HG02763 (cell line): Measurements from ENCODE around the gene TCN2.
"Not testable (repeated sequence)": the region's sequence is repeated elsewhere in the genome, so short reads cannot be mapped to it uniquely, and the experiment has no call there.

Experiments used
- ATAC-seq: cut with Tn5 transposase; IDR thresholded peaks from one replicate; pipeline ENCODE4 v1.9.1; 2021; ENCODE audit warnings: mild to moderate bottlenecking, moderate library complexity; ENCODE audit not compliant: unreplicated experiment

TCN2 gene

DNA sequence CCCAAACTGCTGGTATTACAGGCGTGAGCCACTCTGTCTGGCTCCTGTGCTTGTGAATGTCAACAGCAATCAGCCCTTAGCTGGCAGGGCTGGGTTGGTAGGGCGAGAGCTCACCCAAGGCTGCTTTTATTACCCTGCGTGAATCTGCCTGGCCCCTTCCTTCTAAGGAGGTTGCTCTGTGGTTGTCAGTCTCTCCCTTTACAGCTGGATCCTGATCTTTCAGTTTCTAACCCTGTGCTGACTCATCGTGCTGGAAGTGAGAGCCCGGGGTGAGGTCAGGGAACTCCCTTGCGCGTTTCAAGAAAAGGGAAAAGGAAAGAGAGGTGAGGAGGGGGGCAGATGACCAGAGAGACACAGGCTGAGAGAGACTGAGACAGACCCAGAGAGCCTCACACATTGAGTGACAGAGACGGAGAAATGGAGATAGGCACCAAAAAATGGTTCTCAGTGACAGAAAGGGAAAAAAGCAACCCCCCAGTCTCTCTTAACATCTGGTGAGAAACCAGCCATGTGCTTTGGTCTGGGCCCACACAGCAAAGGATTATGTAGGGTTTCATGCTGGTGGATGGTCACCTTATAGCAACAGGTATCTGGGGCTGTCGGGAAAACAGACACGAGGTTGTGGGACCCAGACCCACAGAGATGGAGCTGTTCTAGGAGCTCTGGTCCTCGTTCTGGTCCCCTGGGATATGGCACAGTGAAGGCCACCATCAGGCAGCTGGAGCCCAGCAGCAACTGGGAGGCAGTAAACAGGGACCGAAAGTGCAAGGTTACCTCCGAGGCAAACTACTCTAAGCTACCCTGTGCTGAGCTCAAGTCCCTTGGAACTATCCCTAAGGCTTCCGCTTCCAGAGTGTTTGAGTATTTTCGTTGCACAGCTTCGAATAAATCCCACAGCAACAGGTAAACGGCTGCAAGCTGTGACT lies 2.5 kb downstream of the TCN2 start:
- ATAC-seq: no peak

DNA sequence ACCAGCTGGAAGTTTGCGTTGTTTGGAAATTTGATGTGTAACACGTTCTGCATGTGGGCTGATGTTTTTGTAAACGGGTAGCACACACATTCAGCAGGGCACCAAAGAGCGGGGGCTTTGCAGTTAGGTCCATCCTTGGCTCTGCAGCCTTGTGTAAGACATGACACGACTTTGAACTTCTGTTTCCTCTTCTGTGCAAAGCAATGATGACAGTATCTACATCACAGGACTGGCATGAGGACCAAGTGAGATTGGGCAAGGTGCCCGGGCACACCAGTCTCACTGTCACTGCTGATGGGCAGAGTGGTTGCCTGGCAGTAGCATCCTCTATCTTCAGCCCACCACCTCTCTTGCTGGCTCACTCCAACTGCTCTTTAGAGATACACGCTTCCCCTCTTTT lies 3.3 kb downstream of the TCN2 start:
- ATAC-seq: no peak

DNA sequence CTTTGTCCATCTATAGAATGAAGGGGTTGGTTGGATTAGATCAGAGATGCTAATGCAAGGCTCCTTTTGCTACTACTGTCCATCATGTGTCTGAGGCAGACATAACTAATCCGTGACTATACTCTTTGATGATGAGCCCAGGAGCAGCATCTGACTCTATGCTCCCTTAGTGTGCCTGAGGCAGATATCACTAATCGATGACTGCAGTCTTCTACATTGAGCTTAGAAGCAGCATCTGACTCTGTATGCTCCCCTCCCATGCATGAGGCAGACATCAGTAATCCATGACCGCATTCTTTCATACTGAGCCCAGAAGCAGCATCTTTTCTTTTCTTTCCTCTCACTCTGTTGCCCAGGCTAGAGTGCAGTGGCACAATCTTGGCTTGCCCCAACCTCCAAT lies 4.2 kb downstream of the TCN2 start:
- ATAC-seq: no peak

DNA sequence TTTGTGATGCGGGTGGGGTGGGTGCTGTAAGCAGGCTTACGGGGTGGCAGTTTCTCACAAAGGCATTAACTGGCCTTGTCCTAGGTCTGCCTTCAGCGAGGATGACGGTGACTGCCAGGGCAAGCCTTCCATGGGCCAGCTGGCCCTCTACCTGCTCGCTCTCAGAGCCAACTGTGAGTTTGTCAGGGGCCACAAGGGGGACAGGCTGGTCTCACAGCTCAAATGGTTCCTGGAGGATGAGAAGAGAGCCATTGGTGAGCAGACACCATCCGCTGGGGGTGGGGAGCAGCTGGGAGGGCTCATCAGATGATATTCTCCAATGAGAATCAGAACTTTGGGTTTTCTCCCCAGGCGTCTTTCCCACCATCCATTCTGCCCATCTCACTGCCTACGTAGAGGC lies 5.8 kb downstream of the TCN2 start:
- ATAC-seq: no peak

DNA sequence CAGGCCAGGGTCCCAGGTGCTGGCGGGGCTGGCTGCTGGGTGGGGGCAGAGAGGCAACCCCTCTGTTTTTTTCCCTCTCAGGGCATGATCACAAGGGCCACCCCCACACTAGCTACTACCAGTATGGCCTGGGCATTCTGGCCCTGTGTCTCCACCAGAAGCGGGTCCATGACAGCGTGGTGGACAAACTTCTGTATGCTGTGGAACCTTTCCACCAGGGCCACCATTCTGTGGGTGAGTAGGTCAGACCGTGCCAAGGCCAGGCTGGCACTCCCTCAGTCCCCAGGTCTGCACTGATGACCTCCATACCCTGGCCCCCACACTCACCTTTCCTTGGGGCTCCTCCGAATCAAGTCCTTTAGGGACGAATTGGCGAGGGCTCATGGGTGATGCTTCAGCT lies 7.3 kb downstream of the TCN2 start:
- no peak for ATAC-seq

DNA sequence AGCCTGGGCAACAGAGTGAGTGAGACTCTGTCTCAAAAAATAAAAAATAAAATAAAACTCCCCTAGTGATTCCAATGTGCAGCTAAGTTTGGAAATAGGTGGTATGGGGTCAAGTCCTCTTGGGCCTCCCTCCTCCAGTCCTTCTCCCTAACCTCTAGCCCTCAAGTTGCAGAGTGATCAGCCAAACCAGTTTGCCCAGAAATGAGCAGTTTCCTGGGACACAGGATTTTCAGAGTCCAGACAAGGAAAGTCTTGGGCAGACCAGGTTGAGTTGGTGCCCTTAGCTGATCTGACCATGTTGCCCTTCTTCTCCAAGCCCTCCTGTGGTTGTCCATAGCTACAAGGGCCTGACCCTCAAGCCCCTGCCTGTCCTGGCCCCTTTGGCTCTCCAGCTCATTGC lies 7.9 kb downstream of the TCN2 start:
- ATAC-seq: no peak

DNA sequence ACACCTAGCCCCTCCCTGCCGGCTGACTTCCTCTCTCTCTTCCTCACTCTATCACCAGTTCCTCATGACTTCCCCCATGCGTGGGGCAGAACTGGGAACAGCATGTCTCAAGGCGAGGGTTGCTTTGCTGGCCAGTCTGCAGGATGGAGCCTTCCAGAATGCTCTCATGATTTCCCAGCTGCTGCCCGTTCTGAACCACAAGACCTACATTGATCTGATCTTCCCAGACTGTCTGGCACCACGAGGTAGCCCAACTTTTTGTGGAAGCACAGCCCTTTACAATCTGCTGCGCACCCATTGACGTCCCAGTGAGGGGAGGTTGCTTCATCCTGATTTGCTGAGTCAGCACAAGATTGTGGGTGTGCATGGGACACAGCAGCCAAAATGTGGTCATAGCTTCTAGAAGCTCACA lies 8.6 kb downstream of the TCN2 start:
- ATAC-seq: no peak

DNA sequence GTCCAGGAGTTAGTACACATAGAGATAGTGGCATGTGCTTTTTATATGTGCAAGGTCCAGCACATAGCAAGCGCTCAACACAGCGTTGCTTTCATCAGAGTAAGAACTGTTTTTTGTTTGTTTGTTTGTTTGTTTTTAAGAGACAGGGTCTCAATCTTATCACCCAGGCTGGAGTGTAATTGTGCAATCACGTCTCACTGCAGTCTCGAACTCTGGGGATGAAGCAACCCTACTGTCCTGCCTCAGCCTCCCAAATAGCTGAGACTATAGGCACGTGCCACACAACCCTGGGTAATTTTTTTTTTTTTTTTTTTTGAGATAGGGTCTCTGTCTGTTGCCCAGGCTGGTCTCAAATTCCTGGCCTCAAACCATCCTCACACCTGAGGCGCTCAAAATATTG lies 10.8 kb downstream of the TCN2 start:
- ATAC-seq: no peak

DNA sequence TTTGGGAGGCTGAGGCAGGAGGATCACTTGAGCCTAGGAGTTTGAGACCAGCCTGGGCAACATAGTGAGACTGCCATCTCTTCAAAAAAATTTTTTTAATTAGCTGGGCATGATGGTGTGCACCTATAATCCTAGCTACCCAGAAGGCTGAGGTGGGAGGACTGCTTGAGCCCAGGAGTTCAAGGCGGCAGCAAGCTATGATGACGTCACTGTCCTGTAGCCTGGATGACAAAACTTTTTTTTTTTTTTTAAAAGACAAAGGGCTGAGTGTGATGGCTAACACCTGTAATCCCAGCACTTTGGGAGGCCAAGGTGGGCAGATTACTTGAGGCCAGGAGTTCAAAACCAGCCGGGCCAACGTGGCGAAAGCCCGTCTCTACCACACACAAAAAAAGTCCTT lies 12.9 kb downstream of the TCN2 start:
- not testable (repeated sequence) for ATAC-seq

DNA sequence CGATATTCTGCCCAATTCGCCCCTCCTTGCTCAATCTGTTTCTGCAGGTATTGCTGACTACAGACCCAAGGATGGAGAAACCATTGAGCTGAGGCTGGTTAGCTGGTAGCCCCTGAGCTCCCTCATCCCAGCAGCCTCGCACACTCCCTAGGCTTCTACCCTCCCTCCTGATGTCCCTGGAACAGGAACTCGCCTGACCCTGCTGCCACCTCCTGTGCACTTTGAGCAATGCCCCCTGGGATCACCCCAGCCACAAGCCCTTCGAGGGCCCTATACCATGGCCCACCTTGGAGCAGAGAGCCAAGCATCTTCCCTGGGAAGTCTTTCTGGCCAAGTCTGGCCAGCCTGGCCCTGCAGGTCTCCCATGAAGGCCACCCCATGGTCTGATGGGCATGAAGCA lies 19.4 kb downstream of the TCN2 start:
- no peak for ATAC-seq

DNA sequence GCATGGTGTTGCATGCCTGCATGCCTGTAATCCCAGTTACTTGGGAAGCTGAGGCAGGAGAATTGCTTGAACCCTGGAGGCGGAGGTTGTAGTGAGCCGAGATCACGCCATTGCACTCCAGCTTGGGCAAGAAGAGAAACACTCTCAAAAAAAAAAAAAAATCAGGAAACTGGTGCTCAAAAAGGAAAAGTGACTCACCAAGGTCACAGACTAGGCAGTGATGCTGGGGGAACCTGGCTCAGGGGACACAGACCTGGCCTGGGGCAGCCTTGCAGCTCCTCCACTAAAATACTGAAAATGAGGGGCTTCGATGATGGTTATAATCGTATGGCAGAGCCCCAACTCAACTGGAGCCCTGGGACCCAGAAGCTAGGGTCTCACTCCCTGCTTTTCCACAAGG lies 20.5 kb downstream of the TCN2 start:
- ATAC-seq: no peak

DNA sequence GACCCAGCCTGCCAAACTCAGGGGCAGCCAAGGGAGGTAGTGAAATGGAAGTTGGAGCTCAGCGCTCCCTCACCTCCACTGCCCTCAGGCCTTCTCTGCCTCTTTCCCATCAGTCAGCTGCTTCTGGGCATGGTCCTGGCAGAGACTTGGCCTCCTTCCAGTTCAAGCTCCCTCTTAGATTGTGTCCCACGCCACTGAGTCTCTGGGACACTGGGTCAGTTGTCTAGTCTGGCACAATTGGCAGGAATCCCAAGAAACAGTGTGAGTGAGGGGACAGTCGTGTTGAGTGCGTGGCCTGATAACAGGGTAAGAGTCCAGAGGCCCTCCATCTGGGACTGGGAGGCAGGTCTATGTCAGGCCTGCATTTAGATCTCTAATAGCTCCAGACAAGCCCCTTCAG lies 21.5 kb downstream of the TCN2 start:
- no peak for ATAC-seq

DNA sequence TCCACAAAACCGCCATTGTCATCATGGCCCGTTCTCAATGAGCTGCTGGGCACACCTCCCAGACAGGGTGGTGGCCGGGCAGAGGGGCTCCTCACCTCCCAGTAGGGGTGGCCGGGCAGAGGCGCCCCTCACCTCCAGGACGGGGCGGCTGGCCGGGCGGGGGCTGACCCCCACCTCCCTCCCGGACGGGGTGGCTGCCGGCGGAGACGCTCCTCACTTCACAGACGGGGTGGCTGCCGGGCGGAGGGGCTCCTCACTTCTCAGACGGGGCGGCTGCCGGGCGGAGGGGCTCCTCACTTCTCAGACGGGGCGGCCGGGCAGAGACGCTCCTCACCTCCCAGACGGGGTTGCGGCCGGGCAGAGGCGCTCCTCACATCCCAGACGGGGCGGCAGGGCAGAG lies 24.5 kb downstream of the TCN2 start:
- ATAC-seq: not testable (repeated sequence)

DNA sequence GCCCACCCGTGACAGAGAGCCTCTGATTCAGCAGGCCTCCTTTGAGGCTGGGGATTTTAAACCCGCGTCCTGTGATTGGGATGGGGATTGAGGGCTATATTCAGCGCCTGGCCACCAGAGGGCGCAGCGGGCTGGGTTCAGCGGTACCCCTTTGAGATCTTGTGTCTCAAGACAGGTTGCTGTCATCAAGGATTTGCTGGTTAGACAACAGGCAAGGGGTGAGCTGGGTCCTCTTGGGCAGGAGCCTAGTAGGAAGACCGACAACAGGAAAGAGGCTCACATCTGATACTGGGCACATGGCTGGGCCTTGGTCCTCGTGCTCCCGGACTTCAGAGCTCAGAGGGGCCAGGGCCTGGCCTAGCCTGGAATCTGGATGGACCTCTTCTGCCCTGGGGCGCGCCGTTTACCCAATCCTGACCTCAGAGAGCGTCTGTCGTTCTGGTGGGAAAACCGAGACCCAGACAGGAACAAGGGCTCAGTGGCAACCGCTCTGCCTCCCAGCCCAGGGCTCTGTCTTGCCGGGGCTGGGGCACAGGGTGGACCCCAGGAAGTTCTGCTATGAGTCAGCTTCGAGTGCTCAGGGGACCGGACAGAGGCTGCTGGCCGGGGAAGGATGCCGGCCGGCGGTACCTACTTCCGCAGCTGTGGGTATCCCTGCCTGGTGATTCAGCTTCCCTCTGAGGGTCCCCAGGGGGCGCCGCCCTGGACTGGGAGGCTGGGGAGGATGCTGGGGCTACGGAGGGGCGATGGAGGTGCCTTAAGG lies 27.7 kb downstream of the TCN2 start:
- peak; percentile 55 for ATAC-seq

DNA sequence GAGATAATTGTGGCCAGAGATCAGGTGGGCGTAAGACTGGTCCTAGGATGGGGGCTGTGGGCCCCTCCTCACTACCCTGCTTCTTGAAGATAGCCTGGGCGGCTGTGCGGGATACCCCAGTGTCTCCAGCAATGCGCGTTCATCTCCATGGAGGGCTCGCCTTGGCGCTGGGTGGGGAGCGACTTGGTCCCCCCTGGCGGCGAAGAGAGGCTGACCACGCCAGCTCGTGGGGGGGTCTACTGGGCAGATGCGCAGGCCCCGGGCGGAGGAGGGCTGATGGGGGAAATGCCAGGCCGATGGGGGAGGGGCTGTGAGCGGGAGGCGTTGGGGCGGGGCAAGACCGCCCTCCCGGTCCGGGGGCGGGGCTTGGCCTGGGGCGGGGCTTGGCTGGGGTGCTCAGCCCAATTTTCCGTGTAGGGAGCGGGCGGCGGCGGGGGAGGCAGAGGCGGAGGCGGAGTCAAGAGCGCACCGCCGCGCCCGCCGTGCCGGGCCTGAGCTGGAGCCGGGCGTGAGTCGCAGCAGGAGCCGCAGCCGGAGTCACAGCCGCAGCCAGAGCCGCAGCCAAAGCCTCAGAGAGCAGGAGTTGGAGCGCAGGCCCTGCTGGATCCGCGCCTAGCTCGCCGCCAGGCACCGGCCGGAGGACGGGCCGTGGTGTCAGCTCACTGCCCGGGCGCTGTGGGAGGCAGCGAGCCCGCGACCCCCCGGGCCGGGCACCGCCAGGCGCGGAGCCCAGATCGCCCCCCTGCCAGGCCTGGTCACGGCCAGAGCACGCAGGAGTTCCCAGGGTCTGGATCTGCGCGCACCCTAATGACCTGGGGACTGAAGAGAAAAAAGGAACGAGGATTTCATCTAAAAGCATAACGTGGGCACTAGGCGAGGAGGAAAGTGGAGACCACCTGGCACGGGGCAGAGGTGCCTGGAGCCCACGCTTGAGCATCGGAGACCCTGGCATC lies 28.6 kb downstream of the TCN2 start, which contains the start of gene SLC35E4:
TSS of gene SLC35E4 (plus strand) at position 509 of the 953 bp plus-strand sequence. CDS start 670 bp downstream, outside the sequence.
- peak; percentile 66 for ATAC-seq

DNA sequence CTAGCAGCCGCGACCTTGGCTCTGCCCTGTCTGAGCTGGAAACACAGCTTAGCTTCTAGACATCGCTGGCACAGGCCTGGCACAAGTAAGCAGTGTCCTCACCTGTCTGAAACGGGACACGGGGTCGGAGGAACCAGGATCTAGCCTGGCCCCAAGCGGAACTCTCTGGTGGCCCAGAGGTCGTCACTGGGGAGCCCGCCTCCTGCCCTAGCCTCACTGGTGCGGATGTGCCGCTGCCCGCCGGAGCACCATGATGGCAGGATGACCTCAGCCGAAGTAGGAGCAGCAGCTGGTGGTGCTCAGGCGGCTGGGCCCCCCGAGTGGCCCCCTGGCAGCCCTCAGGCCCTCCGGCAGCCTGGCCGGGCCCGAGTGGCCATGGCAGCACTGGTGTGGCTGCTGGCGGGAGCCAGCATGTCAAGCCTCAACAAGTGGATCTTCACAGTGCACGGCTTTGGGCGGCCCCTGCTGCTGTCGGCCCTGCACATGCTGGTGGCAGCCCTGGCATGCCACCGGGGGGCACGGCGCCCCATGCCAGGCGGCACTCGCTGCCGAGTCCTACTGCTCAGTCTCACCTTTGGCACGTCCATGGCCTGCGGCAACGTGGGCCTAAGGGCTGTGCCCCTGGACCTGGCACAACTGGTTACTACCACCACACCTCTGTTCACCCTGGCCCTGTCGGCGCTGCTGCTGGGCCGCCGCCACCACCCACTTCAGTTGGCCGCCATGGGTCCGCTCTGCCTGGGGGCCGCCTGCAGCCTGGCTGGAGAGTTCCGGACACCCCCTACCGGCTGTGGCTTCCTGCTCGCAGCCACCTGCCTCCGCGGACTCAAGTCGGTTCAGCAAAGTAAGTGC lies 29.5 kb downstream of the TCN2 start:
- no peak for ATAC-seq

DNA sequence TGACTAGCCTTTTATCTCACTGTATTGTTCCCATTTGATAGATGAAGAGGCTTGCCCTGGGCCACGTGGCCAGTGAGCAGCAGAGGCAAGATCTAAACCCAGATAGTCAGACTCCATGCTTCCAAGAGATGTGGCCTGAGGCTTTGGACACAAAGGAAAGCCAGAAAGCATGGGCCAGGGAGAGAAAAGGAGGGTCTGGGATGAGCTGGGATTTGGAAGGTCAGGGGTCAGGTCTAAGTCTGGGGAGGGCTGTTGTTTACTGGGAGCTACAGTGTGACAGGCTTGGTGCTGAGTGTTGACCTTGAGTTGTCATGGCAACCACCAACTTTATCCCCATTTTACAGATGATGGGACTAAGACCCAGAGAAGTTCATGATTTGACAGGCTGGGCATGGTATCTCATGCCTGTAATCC lies 30.7 kb downstream of the TCN2 start:
- no peak for ATAC-seq

DNA sequence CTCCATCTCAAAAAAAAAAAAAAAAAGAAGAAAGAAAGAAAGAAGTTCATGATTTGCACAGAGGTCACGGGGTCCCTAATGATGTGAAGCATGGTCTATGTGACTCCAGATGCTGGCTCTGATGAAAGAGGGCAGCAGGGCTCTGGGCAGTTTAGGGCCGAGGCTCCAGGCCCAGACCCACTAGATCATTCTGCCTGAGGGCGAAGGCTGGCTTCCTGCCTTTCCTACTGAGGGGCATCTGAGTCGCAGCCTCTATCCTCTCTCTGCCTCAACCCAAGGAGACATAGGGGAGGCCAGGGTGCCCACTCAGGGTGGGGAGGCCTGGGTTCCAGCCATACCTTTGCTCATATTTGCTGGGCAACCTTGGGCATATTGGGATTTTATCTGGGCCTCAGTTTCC lies 33.4 kb downstream of the TCN2 start:
- ATAC-seq: no peak

DNA sequence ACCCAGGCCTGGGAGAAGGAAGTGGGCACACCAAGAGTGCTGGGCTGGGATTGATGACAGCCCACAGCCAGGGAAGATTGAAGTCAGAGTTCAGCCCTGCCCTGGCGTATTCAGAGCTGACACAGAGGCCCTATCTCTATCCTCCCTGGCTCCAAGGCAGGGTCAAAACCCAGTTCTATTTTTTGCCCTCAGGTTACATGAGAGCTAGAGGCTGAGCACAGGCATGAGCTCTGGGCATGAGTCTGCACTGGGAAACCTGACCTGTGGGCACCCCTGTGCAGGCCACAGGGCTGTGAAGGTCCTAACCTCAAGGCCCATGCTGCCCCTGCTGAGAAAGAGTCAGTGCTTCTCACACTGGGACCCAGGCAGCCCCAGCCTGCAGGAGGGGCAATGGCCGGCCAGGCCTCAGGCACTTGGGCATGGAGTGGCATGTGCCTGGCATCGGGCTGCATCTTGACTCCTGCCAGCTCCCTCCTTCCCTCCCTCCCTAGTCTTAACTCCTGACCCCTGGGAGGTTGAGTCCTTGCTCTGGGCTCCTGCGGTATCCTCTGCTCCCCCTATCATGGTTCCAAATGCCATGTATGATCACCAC lies 34.0 kb downstream of the TCN2 start:
- ATAC-seq: no peak
